Keratinocyte (primary cell): ENCODE measurements around the gene ANGPTL2. TPM values are rescaled to one million over a fixed set of nuclear protein-coding genes. Genes with fewer than 3 reads are reported as not detected.

Experiments used
- DNase-seq: peaks from one replicate; pipeline ENCODE4 v3.0.0-alpha.2; 2011; ENCODE audit warnings: low read depth, missing footprints, low spot score
- FAIRE-seq: peaks from 2 replicates; lab custom pipeline; 2011; peaks lifted over from hg19 to GRCh38; lab: Jason Lieb, UNC
- H2AFZ ChIP-seq: 2 replicates; pipeline ENCODE4 v1.6.0; 2012; ENCODE audit warnings: low read length, control low read depth, inconsistent platforms; ENCODE audit not compliant: control insufficient read depth
- H3K27ac ChIP-seq: 2 replicates; pipeline ENCODE4 v1.5.1; 2011; ENCODE audit warnings: low read length; ENCODE audit not compliant: control insufficient read depth, insufficient read depth
- H3K27me3 ChIP-seq: 3 replicates; pipeline ENCODE4 v1.6.0; 2011; ENCODE audit warnings: low read length; ENCODE audit not compliant: control insufficient read depth, insufficient read depth; ENCODE audit errors: extremely low read depth
- H3K36me3 ChIP-seq, 2 experiments: 2 replicates in 1 of 2; 3 replicates in 1 of 2; pipeline ENCODE4 v1.5.1; 2011; ENCODE audit warnings: low read length in 2 of 2, mild to moderate bottlenecking in 1 of 2; ENCODE audit not compliant: control insufficient read depth in 2 of 2, insufficient read depth in 2 of 2; ENCODE audit errors: extremely low read depth in 1 of 2
- H3K4me1 ChIP-seq: 3 replicates; pipeline ENCODE4 v1.5.1; 2011; ENCODE audit warnings: low read length; ENCODE audit not compliant: control insufficient read depth, insufficient read depth; ENCODE audit errors: extremely low read depth
- H3K4me2 ChIP-seq: 3 replicates; pipeline ENCODE4 v1.6.0; 2011; ENCODE audit warnings: low read depth, low read length; ENCODE audit not compliant: control insufficient read depth, insufficient read depth; ENCODE audit errors: extremely low read depth
- H3K4me3 ChIP-seq, 3 experiments: fragments of 200-600 bp in 1 of 3; sonication (generic) in 1 of 3; 2 replicates in 2 of 3; 3 replicates in 1 of 3; pipeline ENCODE4 v1.5.1; 2011 to 2016; ENCODE audit warnings: low read length in 3 of 3, mild to moderate bottlenecking in 3 of 3, control low read depth in 2 of 3, inconsistent platforms in 1 of 3, low read depth in 1 of 3, mixed read lengths in 1 of 3, mixed run types in 1 of 3, moderate library complexity in 1 of 3; ENCODE audit not compliant: control insufficient read depth in 2 of 3, insufficient read depth in 2 of 3; ENCODE audit errors: extremely low read depth in 1 of 3
- H3K79me2 ChIP-seq: 2 replicates; pipeline ENCODE4 v1.6.0; 2012; ENCODE audit warnings: low read length; ENCODE audit not compliant: control insufficient read depth, insufficient read depth
- H3K9ac ChIP-seq: 3 replicates; pipeline ENCODE4 v1.6.0; 2011; ENCODE audit warnings: low read length; ENCODE audit not compliant: control insufficient read depth, insufficient read depth; ENCODE audit errors: extremely low read depth
- H3K9me1 ChIP-seq: 3 replicates; pipeline ENCODE4 v1.6.0; 2011; ENCODE audit warnings: low read length; ENCODE audit not compliant: control insufficient read depth, insufficient read depth; ENCODE audit errors: extremely low read depth
- H3K9me3 ChIP-seq: 2 replicates; pipeline ENCODE4 v1.5.1; 2012; ENCODE audit warnings: low read depth, low read length; ENCODE audit not compliant: control insufficient read depth
- H4K20me1 ChIP-seq: 3 replicates; pipeline ENCODE4 v1.6.0; 2011; ENCODE audit warnings: low read length; ENCODE audit not compliant: control insufficient read depth, insufficient read depth; ENCODE audit errors: extremely low read depth
- CTCF ChIP-seq, 3 experiments: IDR thresholded peaks in 1 of 3; conservative IDR thresholded peaks in 1 of 3; optimal IDR thresholded peaks in 1 of 3; 2 replicates in 2 of 3; 3 replicates in 1 of 3; pipeline versions ENCODE3 to v1.5.1; 2011; ENCODE audit warnings: low read length in 3 of 3, mild to moderate bottlenecking in 3 of 3, moderate library complexity in 2 of 3, control low read depth in 1 of 3, inconsistent platforms in 1 of 3; ENCODE audit not compliant: insufficient read depth in 2 of 3; ENCODE audit errors: extremely low read depth in 1 of 3
- EZH2 ChIP-seq: IDR thresholded peaks from one replicate; pipeline ENCODE4 v1.6.1; 2012; ENCODE audit warnings: inconsistent platforms, mild to moderate bottlenecking, low read length, moderate library complexity
- dilution Hi-C: fragments of 300-500 bp; cut with MboI; formaldehyde crosslinking; loops from one replicate; pipeline ENCODE4 v1.7.0; 2020; ENCODE audit warnings: low sequenced_read_pairs; ENCODE audit not compliant: extremely low pct_ligation_motif_present
- polyA plus RNA-seq, 5 experiments: library from polyadenylated mRNA; depleted of rRNA in 3 of 5; stranded (reverse) in 3 of 5; stranded (forward) in 1 of 5; unstranded in 1 of 5; fragments of >200 nt; gene quantifications; 1 replicate in 1 of 5; 2 replicates in 3 of 5; 3 replicates in 1 of 5; pipeline versions ENCODE4 v1.2.1 to v1.2.3, GENCODE V29; 2011 to 2012; ENCODE audit warnings: missing spikeins in 2 of 5, low read depth in 1 of 5, low replicate concordance in 1 of 5

The ANGPTL2 gene
- polyA plus RNA-seq, 1 donor (not counting 4 experiments of a cell fraction or from before 2014, with no cell fraction given): 0.18 TPM

GRCh38 chr9:127144670-127145445 is 22.4 kb upstream of the ANGPTL2 start:
- H2AFZ ChIP-seq: no peak overlapping the region
- no peak overlapping the region for H3K4me3 ChIP-seq
- peaks cover 2% of the 10 kb centered on the region for H3K27me3 ChIP-seq
- no peaks in the 10 kb centered on the region for H3K36me3 ChIP-seq
- no peak for TF ChIP-seq CTCF (optimal IDR thresholded peaks at IDR 0.05 in 1 of 3, IDR thresholded peaks at IDR 0.05 in 1 of 3, conservative IDR thresholded peaks at IDR 0.05 in 1 of 3; ENCODE audit: extremely low read depth in 1 of 3, insufficient read depth in 2 of 3, low read length in 3 of 3)
- TF ChIP-seq EZH2: no peak
- no peaks in the 10 kb centered on the region for H3K79me2 ChIP-seq
- dilution Hi-C loops: no loop called here
- H3K4me2 ChIP-seq: no peak overlapping the region
- no peaks in the 10 kb centered on the region for H3K9me1 ChIP-seq
- H3K9ac ChIP-seq: no peak overlapping the region
- H3K9me3 ChIP-seq: no peaks in the 10 kb centered on the region
- no peak for FAIRE-seq
- H4K20me1 ChIP-seq: no peaks in the 10 kb centered on the region
- DNase-seq: no peak
- H3K4me1 ChIP-seq: no peaks in the 10 kb centered on the region
- no peak overlapping the region for H3K27ac ChIP-seq

GRCh38 chr9:127143920-127144465 is 21.6 kb upstream of the ANGPTL2 start:
- Histone ChIP-seq H3K27me3 (no peaks in the 10 kb centered on the region), H3K79me2 (no peaks in the 10 kb centered on the region), H3K4me3 (no peak overlapping the region), H3K9me1 (no peaks in the 10 kb centered on the region), H2AFZ (no peak overlapping the region), H3K9ac (no peak overlapping the region), H4K20me1 (no peaks in the 10 kb centered on the region), H3K4me1 (peaks cover 2% of the 10 kb centered on the region), H3K36me3 (no peaks in the 10 kb centered on the region), H3K4me2 (no peak overlapping the region), H3K27ac (no peak overlapping the region), H3K9me3 (no peaks in the 10 kb centered on the region)
- TF ChIP-seq EZH2 (no peak), CTCF (optimal IDR thresholded peaks at IDR 0.05 in 1 of 3, IDR thresholded peaks at IDR 0.05 in 1 of 3, conservative IDR thresholded peaks at IDR 0.05 in 1 of 3; ENCODE audit: extremely low read depth in 1 of 3, insufficient read depth in 2 of 3, low read length in 3 of 3) (no peak)
- DNase-seq: no peak
- dilution Hi-C loops: no loop called here
- no peak for FAIRE-seq
